ENCODE results near the gene FCN1. TPM values are rescaled to one million over a fixed set of nuclear protein-coding genes. Genes with fewer than 3 reads are reported as not detected.

The FCN1 gene
- not detected in 2 replicates for total RNA-seq

DNA sequence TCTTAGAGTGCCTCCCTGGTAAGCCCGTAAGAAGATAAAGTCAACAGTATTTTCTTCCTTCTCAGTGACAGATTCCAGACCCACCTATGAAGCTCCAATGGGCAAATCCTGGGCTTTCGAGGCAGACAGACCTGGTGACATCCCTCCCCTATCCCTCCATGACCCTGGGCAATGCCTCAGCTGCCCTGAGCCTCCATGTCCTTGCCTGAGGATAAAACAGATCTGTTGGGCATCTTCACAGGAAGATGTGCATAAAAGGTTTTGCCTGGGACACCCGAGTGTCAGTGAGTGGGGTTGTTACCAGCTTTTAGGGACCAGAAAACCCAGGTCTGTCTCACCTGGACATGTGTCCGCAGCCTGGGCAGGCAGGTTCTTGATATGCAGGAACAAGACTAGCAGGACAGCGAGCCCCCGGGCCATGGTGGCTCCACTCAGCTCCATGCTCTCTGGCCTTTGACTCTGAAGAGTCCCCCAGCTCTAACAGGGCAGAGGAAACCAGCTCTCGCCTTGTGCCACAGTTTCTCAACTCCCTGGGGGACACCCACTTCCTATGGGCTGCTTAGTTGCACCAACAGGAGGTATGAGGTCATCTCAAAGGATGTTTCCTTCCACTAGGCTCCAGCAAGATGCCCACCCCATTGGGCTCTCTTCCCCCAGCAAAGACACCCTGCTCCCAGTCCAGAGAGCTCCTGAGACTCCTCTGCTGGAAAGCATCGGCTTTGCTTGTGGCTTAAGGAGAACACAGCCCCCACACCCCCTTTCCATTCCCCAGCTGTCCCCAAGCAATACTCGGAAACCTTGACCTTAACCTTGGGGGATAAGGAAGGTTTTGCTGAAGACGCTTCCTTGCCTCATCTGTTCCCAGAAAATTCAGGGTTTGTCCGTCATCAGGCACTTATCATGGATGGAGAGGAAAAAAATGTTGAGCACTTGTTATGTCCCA lies at the start of gene FCN1:
TSS of gene FCN1 (minus strand) at position 482 of the 943 bp plus-strand sequence. CDS start at position 441, 41 bp downstream.

DNA sequence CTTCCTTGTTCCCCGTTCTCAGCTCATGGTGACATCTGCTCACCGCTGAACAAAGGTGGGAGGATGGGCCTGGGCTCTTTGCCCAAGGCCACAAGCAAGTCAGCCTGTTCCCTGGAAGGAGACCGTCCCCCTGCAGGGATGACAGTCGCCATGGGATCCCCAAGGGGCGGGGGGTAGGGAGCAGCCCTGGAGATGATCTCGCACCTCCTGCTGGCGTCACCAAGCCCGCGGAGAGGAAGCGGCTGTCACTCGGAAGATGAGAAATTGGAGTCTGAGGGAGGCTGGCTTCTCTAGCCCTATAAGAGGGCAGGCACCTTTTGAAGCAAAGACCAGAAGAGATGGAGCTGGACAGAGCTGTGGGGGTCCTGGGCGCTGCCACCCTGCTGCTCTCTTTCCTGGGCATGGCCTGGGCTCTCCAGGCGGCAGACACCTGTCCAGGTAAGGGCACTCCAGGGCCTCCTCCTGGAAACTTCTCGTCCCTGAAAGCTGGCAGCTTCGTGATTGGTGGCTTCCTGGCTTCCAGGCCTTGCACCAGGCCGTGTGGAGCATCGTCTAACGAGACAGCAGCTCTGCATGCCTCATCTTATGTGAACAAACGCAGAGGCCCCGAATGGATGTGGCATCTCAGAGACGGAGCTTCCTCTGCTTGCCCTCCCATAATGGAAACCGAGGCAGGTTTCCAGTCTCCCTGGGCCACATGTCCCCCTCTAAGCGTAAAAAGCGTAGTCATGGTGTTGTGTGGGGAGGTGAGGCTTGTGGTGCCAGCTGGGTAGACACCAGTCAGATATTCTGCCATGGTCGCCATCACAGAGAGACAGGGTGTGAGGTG lies 37.0 kb downstream of the FCN1 start, which contains the start of gene FCN2:
TSS of gene FCN2 (plus strand) at position 327 of the 829 bp plus-strand sequence. CDS start at position 339, 12 bp downstream.

Other genes starting within 250 kb of the FCN1 start
- not detected in 2 replicates for gene FCN2, start 37.1 kb downstream of the FCN1 start, total RNA-seq
- 2.7 and 4.0 TPM in 2 replicates for gene OLFM1, start 169.8 kb upstream of the FCN1 start, total RNA-seq